ENCODE data around the gene STARD10.

DNA sequence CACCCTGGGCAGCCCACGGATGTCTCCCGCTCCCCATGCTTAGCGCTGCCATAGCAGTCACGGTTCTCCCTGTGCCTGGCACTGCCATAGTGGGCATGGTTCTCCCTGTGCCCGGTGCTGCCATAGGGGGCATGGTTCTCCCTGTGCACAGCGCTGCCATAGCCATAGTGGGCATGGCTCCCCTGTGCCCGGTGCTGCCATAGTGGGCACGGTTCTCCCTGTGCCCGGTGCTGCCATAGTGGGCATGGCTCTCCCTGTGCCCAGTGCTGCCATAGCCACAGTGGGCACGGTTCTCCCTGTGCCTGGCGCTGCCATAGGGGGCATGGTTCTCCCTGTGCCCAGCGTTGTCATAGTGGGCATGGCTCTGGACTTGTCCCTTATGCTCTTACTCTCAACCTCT is 21.8 kb downstream of the STARD10 start:
- TF ChIP-seq FOXM1 (IDR thresholded peaks at IDR 0.05; ENCODE audit: borderline replicate concordance): no peak
- no peak for TF ChIP-seq ELF4 (IDR thresholded peaks at IDR 0.05)
- no peak for TF ChIP-seq FOXK2 (IDR thresholded peaks at IDR 0.05)
- no peak for TF ChIP-seq SP1 (IDR thresholded peaks at IDR 0.05)

All from HEK293T (cell line).